Measurements from ENCODE around the gene ROCK1.
"Not testable (repeated sequence)": the region's sequence is repeated elsewhere in the genome, so short reads cannot be mapped to it uniquely, and the experiment has no call there.

Gene ROCK1

DNA sequence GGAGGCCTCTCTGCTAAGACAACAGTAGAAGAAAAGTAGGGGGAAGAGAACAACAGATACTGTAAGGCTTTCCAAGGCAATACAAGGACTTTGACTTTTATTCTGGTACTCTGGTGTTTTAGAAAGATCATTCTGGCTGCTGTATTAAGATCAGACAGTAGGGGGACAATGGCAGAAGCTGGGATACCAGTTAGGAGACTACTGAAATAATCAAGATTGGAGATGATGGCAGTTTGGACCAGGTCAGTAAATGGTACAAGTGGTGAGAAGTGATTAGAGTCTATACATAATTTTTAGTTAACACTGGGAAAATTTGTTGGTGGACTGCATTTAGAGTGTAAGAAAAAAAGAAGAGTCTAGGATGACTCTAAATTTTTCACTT, 139.7 kb downstream of the ROCK1 start:
- ATAC-seq (ENCODE audit: low read depth) (peak; percentile 70), DNase-seq (ENCODE audit: low spot score) (no peak)
- Histone ChIP-seq H3K36me3 (ENCODE audit: low read depth) (peaks cover 58% of the 10 kb centered on the region), H3K4me1 (ENCODE audit: insufficient read depth, poor library complexity, severe bottlenecking) (no peaks in the 10 kb centered on the region), H3K27me3 (ENCODE audit: insufficient read depth, poor library complexity, severe bottlenecking) (no peaks in the 10 kb centered on the region), H3K4me3 (ENCODE audit: severe bottlenecking) (no peak overlapping the region), H3K9me3 (ENCODE audit: severe bottlenecking) (no peaks in the 10 kb centered on the region), H3K27ac (ENCODE audit: poor library complexity, severe bottlenecking) (no peak overlapping the region)
- TF ChIP-seq, protein P1, sequence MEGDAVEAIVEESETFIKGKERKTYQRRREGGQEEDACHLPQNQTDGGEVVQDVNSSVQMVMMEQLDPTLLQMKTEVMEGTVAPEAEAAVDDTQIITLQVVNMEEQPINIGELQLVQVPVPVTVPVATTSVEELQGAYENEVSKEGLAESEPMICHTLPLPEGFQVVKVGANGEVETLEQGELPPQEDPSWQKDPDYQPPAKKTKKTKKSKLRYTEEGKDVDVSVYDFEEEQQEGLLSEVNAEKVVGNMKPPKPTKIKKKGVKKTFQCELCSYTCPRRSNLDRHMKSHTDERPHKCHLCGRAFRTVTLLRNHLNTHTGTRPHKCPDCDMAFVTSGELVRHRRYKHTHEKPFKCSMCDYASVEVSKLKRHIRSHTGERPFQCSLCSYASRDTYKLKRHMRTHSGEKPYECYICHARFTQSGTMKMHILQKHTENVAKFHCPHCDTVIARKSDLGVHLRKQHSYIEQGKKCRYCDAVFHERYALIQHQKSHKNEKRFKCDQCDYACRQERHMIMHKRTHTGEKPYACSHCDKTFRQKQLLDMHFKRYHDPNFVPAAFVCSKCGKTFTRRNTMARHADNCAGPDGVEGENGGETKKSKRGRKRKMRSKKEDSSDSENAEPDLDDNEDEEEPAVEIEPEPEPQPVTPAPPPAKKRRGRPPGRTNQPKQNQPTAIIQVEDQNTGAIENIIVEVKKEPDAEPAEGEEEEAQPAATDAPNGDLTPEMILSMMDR (IDR thresholded peaks at IDR 0.05; ENCODE audit: poor library complexity, severe bottlenecking) = peak; percentile 57

DNA sequence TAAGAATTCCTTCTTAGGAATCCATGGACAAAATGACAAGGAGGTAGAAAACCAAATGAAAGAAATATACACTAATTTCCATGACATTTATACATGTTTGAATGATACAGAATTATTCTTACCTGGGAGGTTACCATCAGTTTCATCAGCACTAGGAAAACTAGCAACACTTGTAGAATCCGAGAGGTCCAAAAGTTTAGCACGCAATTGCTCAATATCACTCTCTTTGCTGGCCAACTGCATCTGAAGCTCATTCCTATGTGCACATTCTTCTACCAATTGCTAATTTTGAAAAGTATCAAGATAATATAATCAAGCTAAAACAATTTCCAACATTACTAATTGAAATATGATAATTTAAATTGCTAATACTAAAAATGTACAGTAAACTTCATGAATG, 144.8 kb downstream of the ROCK1 start:
- no peaks in the 10 kb centered on the region for H3K9me3 ChIP-seq (ENCODE audit: severe bottlenecking)
- ATAC-seq (ENCODE audit: low read depth) (no peak), DNase-seq (ENCODE audit: low spot score) (no peak)
- H3K27me3 ChIP-seq (ENCODE audit: insufficient read depth, poor library complexity, severe bottlenecking) = no peaks in the 10 kb centered on the region
- H3K4me3 ChIP-seq (ENCODE audit: severe bottlenecking) = no peak overlapping the region
- TF ChIP-seq, protein P1 (IDR thresholded peaks at IDR 0.05; ENCODE audit: poor library complexity, severe bottlenecking) = no peak
- no peak overlapping the region for H3K27ac ChIP-seq (ENCODE audit: poor library complexity, severe bottlenecking)
- H3K36me3 ChIP-seq (ENCODE audit: low read depth) = peaks cover 73% of the 10 kb centered on the region
- H3K4me1 ChIP-seq (ENCODE audit: insufficient read depth, poor library complexity, severe bottlenecking) = no peaks in the 10 kb centered on the region

DNA sequence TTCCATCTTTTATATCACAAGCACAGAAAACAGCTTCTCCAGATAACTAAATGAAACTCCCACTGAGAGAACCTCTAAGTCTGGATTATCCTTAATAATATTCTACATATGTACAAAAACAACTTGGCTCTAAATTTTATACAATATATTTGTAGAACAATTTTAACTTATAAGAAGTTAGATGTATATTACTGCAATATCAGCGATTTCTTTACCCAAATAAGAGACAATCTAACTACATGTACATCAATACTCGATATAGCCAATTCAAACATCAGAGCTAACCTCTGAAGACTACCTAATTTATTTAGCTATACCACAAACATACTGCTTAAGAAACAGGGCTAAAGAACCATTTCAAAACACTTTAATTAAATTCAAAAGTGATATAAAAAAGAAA, 148.6 kb downstream of the ROCK1 start:
- TF ChIP-seq, protein P1 (IDR thresholded peaks at IDR 0.05; ENCODE audit: poor library complexity, severe bottlenecking) = no peak
- DNase-seq (ENCODE audit: low spot score) (no peak), ATAC-seq (ENCODE audit: low read depth) (no peak)

DNA sequence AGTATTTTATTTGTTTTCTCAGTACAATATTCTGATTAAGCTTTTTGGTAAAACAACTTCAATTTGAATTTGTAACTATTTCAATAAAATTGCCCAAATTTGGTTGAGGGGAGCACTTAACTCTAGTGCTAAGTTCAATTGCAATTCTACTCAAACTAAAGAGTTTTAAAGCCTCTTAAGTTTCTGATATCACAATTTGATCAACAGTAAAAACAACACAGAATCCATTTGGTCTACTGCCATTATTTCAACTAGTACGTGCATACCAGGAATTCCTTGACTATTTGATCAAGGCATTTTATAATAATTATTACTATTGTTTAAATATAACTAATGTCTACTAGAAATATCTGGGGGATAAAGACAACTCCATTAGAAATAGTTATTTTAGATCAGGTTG, 150.9 kb downstream of the ROCK1 start:
- no peaks in the 10 kb centered on the region for H3K4me1 ChIP-seq (ENCODE audit: insufficient read depth, poor library complexity, severe bottlenecking)
- TF ChIP-seq, protein P1 (IDR thresholded peaks at IDR 0.05; ENCODE audit: poor library complexity, severe bottlenecking) = no peak
- no peak for ATAC-seq (ENCODE audit: low read depth)

More for the DNA sequence above, 148.6 kb downstream of the ROCK1 start:
- Histone ChIP-seq H3K27me3 (ENCODE audit: insufficient read depth, poor library complexity, severe bottlenecking) (no peaks in the 10 kb centered on the region), H3K4me3 (ENCODE audit: severe bottlenecking) (no peak overlapping the region), H3K9me3 (ENCODE audit: severe bottlenecking) (no peaks in the 10 kb centered on the region), H3K27ac (ENCODE audit: poor library complexity, severe bottlenecking) (no peak overlapping the region), H3K4me1 (ENCODE audit: insufficient read depth, poor library complexity, severe bottlenecking) (no peaks in the 10 kb centered on the region), H3K36me3 (ENCODE audit: low read depth) (peaks cover 56% of the 10 kb centered on the region)

DNA sequence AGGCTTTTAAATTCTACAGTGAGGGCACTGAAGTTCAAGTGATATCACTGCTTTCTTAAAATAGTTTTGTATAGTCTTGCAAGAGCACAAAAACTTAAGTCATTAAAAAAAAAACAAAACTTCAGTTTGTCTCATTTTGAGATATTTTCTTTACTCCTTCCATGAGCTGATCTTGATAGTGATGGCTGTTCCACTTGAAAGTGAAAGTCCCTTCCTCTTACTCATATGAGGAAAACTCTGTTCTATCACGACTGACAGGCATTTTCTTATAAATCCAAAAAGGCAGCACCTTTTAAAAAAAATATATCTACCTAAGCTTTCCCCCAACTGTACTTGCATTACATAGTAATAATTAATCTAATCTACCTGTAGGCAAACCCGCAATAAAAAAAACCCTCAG, 160.8 kb downstream of the ROCK1 start:
- not testable (repeated sequence) for H3K36me3 ChIP-seq (ENCODE audit: low read depth); H3K27me3 ChIP-seq (ENCODE audit: insufficient read depth, poor library complexity, severe bottlenecking); H3K27ac ChIP-seq (ENCODE audit: poor library complexity, severe bottlenecking); ATAC-seq (ENCODE audit: low read depth); H3K4me3 ChIP-seq (ENCODE audit: severe bottlenecking); H3K9me3 ChIP-seq (ENCODE audit: severe bottlenecking); DNase-seq (ENCODE audit: low spot score); H3K4me1 ChIP-seq (ENCODE audit: insufficient read depth, poor library complexity, severe bottlenecking)

More for the DNA sequence above, 150.9 kb downstream of the ROCK1 start:
- DNase-seq (ENCODE audit: low spot score) = no peak
- Histone ChIP-seq H3K27ac (ENCODE audit: poor library complexity, severe bottlenecking) (no peak overlapping the region), H3K4me3 (ENCODE audit: severe bottlenecking) (no peak overlapping the region), H3K27me3 (ENCODE audit: insufficient read depth, poor library complexity, severe bottlenecking) (no peaks in the 10 kb centered on the region), H3K36me3 (ENCODE audit: low read depth) (peaks cover 33% of the 10 kb centered on the region), H3K9me3 (ENCODE audit: severe bottlenecking) (no peaks in the 10 kb centered on the region)

Measured in RWPE2 (cell line).